ENCODE data around the gene BOLA3. TPM values are rescaled to one million over a fixed set of nuclear protein-coding genes. Genes with fewer than 3 reads are reported as not detected.
A peak's percentile ranks its signal among the peaks of the same experiment; 100 is the strongest.

Gene BOLA3
- polyA plus RNA-seq, 1 donor from 2014 or later = 89.1 TPM

- Histone ChIP-seq H3F3A (ENCODE audit: insufficient read depth, low read length, poor library complexity, severe bottlenecking) (no peaks in the 10 kb centered on the region), H2AFZ (ENCODE audit: low read depth, low read length) (no peak overlapping the region), H3K9ac (ENCODE audit: low read length) (no peak overlapping the region), H3K27ac (ENCODE audit: low read length) (no peak overlapping the region), H3K4me3 (ENCODE audit: low read length) (no peak overlapping the region), H3K9me3 (ENCODE audit: low read length) (no peaks in the 10 kb centered on the region), H3K4me2 (ENCODE audit: low read length) (no peak overlapping the region), H3K79me2 (replicated peaks; ENCODE audit: insufficient read depth, low read length) (peaks cover 4% of the 10 kb centered on the region), H3K27me3 (ENCODE audit: insufficient read depth, low read depth, low read length) (no peaks in the 10 kb centered on the region), H3K9me2 (ENCODE audit: insufficient read depth, low read length) (no peaks in the 10 kb centered on the region), H3K36me3 (ENCODE audit: insufficient read depth, low read length) (peaks cover under 1% of the 10 kb centered on the region), H4K20me1 (ENCODE audit: insufficient read depth) (no peaks in the 10 kb centered on the region)
- TF ChIP-seq, protein P1, sequence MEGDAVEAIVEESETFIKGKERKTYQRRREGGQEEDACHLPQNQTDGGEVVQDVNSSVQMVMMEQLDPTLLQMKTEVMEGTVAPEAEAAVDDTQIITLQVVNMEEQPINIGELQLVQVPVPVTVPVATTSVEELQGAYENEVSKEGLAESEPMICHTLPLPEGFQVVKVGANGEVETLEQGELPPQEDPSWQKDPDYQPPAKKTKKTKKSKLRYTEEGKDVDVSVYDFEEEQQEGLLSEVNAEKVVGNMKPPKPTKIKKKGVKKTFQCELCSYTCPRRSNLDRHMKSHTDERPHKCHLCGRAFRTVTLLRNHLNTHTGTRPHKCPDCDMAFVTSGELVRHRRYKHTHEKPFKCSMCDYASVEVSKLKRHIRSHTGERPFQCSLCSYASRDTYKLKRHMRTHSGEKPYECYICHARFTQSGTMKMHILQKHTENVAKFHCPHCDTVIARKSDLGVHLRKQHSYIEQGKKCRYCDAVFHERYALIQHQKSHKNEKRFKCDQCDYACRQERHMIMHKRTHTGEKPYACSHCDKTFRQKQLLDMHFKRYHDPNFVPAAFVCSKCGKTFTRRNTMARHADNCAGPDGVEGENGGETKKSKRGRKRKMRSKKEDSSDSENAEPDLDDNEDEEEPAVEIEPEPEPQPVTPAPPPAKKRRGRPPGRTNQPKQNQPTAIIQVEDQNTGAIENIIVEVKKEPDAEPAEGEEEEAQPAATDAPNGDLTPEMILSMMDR (IDR thresholded peaks at IDR 0.05; ENCODE audit: poor library complexity, severe bottlenecking) = no peak
- TF ChIP-seq EP300 (conservative IDR thresholded peaks at IDR 0.05; ENCODE audit: poor library complexity, severe bottlenecking) = no peak
These were observed 8.1 kb upstream of the BOLA3 start for GRCh38 chr2:74155830-74156229.

DNA sequence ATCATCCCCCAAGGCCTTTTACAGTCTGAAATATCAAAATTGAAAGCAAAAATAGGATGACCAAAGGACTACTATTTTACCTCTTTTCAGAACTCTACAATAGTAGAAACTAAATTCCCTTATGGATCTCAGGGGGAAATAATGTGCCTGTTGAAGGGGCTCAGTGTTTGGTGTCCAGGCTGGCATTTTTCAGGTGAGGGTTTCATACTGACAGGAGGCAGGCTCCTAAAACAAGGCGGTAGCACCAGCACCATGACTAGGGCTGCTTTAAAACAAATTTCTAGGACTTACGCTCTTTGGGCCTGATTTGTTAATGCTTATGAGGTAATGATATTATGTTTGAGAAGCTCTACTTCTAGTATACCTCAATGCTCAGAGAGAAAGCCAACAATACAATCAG lies 5.2 kb upstream of the BOLA3 start:
- TF ChIP-seq TAF1 (IDR thresholded peaks at IDR 0.05; ENCODE audit: low read depth) (no peak), EP300 (conservative IDR thresholded peaks at IDR 0.05; ENCODE audit: poor library complexity, severe bottlenecking) (no peak), EZH2 (IDR thresholded peaks at IDR 0.05; ENCODE audit: borderline replicate concordance, insufficient read depth, low read length, poor library complexity, severe bottlenecking) (no peak), SMC3 (conservative IDR thresholded peaks at IDR 0.05; ENCODE audit: poor library complexity) (no peak), RAD21 (conservative IDR thresholded peaks at IDR 0.05) (no peak)
- TF ChIP-seq, protein P1 (IDR thresholded peaks at IDR 0.05; ENCODE audit: poor library complexity, severe bottlenecking) = no peak
- Histone ChIP-seq H3K4me3 (ENCODE audit: low read length) (no peak overlapping the region), H4K20me1 (ENCODE audit: insufficient read depth) (no peaks in the 10 kb centered on the region), H3K9me2 (ENCODE audit: insufficient read depth, low read length) (no peaks in the 10 kb centered on the region), H3F3A (ENCODE audit: insufficient read depth, low read length, poor library complexity, severe bottlenecking) (no peaks in the 10 kb centered on the region), H2AFZ (ENCODE audit: low read depth, low read length) (no peak overlapping the region), H3K36me3 (ENCODE audit: insufficient read depth, low read length) (peaks cover 3% of the 10 kb centered on the region), H3K9me3 (ENCODE audit: low read length) (no peaks in the 10 kb centered on the region), H3K79me2 (replicated peaks; ENCODE audit: insufficient read depth, low read length) (peaks cover 9% of the 10 kb centered on the region), H3K27me3 (ENCODE audit: insufficient read depth, low read depth, low read length) (no peaks in the 10 kb centered on the region), H3K9ac (ENCODE audit: low read length) (no peak overlapping the region), H3K27ac (ENCODE audit: low read length) (no peak overlapping the region), H3K4me2 (ENCODE audit: low read length) (no peak overlapping the region)

DNA sequence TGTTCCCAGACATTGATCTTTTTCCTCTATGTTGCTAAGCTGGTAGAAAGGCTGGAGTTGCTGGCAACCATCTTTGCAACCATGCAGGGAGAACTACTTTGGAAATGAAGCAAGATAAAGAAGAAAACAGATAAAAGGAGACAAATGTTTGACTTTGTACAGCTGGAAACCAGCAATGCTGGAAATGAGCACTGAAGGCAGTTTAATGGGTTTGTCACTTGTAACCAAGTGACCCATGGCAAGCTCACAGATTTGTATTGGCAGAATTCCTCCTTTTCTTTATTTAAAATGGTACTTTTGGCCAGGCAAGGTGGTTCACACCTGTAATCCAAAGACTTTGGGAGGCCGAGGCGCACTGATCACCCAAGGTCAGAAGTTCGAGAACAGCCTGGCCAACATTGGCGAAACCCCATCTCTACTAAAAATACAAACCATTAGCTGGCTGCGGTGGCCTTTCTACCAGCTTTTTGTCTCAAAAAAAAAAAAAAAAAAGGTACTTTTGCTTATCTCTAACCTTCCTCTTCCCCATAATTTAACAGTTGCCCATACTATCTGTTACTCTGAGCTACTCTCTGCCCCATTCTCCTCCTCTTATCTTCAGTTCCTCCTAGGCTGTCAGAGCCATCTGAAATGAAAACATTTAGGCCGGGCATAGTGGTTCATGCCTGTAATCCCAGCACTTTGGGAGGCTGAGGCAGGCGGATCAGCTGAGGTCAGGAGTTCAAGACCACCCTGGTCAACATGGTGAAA lies 2.0 kb upstream of the BOLA3 start:
- Histone ChIP-seq H3K9ac (ENCODE audit: low read length) (no peak overlapping the region), H2AFZ (ENCODE audit: low read depth, low read length) (no peak overlapping the region), H3K9me3 (ENCODE audit: low read length) (no peaks in the 10 kb centered on the region), H3K36me3 (ENCODE audit: insufficient read depth, low read length) (peaks cover 3% of the 10 kb centered on the region), H4K20me1 (ENCODE audit: insufficient read depth) (no peaks in the 10 kb centered on the region), H3K27me3 (ENCODE audit: insufficient read depth, low read depth, low read length) (no peaks in the 10 kb centered on the region), H3K79me2 (replicated peaks; ENCODE audit: insufficient read depth, low read length) (peaks cover 20% of the 10 kb centered on the region), H3K4me2 (ENCODE audit: low read length) (no peak overlapping the region), H3K9me2 (ENCODE audit: insufficient read depth, low read length) (no peaks in the 10 kb centered on the region), H3K27ac (ENCODE audit: low read length) (no peak overlapping the region), H3K4me3 (ENCODE audit: low read length) (peak overlapping the region; percentile 94), H3F3A (ENCODE audit: insufficient read depth, low read length, poor library complexity, severe bottlenecking) (no peaks in the 10 kb centered on the region)
- no peak for TF ChIP-seq REST (IDR thresholded peaks at IDR 0.05; ENCODE audit: borderline replicate concordance)
- TF ChIP-seq SMC3 (conservative IDR thresholded peaks at IDR 0.05; ENCODE audit: poor library complexity) = no peak
- TF ChIP-seq, protein P1 (IDR thresholded peaks at IDR 0.05; ENCODE audit: poor library complexity, severe bottlenecking) = no peak
- TF ChIP-seq EZH2 (IDR thresholded peaks at IDR 0.05; ENCODE audit: borderline replicate concordance, insufficient read depth, low read length, poor library complexity, severe bottlenecking) = no peak
- no peak for TF ChIP-seq TAF1 (IDR thresholded peaks at IDR 0.05; ENCODE audit: low read depth)
- no peak for TF ChIP-seq POLR2AphosphoS5 (IDR thresholded peaks at IDR 0.05)
- TF ChIP-seq EP300 (conservative IDR thresholded peaks at IDR 0.05; ENCODE audit: poor library complexity, severe bottlenecking) = no peak
- TF ChIP-seq MXI1 (conservative IDR thresholded peaks at IDR 0.05; ENCODE audit: poor library complexity, severe bottlenecking) = no peak
- no peak for TF ChIP-seq RAD21 (conservative IDR thresholded peaks at IDR 0.05)
